GM21528 (cell line): Measurements from ENCODE around the gene LCK.

Experiments used
- ATAC-seq: cut with Tn5 transposase; IDR thresholded peaks from one replicate; pipeline ENCODE4 v1.9.1; 2021; ENCODE audit warnings: mild to moderate bottlenecking, moderate library complexity; ENCODE audit not compliant: unreplicated experiment, low FRiP score

The LCK gene

DNA sequence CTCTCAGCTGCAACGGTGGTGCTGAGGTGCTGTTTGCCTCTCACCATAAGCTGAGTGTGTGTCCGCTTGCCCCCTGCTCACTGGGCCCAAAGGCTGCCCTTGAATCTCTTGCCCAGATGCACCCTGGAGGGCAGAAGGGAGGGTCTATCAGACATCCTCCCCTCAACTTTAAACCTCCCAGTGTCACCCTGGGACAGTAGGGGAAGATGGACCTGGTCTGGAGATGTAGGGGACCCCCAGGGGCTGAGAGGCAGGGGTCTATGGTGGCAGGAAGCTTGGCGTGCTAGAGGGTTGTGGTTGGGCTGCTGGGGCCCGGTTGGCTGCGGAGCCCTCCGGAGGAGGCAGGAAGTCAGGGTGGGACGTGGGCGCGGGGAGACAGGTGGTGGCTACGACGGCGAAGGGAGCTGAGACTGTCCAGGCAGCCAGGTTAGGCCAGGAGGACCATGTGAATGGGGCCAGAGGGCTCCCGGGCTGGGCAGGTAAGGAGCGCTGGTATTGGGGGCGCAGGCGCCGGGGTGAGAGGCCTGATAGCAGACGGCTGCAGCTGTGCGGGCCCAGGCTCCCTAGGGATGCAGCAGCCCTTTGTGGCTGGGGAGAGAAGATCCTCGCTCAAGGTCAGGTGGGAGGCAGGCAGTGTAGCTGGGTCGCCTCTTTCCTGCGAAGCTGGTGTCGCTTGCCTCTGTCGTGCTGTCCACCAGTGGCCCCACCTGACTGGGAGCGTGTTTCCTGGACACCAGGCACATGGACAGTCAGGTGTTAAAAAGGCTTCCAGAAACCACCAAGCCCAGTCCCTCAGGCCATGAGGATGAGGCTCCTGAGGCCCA, at the start of gene LCK:
TSS of gene LCK (plus strand) at position 373 of the 824 bp plus-strand sequence. CDS start 23,065 bp downstream, outside the sequence.
- ATAC-seq, result peak; percentile 31

DNA sequence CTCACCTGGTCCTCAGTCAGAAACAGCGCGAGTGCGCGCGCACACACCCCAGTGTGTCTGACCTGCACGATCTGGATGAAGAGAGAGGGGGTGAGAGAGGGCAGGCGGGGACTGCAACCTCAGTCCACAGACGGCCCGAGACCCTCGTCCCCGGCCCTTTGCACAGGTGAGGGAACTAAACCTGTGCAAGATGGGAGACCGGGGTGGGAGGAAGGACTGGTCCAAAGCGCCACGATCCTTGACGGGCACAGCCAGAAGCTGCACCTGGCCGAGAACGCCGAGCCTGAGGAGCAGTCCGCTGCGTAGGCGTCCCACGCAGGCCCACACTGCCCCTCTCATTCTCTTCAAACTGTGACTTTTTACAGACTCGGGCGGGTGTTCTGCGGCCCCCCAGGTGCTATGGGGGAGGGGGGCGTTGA, 46.1 kb upstream of the LCK start:
- ATAC-seq, result no peak

DNA sequence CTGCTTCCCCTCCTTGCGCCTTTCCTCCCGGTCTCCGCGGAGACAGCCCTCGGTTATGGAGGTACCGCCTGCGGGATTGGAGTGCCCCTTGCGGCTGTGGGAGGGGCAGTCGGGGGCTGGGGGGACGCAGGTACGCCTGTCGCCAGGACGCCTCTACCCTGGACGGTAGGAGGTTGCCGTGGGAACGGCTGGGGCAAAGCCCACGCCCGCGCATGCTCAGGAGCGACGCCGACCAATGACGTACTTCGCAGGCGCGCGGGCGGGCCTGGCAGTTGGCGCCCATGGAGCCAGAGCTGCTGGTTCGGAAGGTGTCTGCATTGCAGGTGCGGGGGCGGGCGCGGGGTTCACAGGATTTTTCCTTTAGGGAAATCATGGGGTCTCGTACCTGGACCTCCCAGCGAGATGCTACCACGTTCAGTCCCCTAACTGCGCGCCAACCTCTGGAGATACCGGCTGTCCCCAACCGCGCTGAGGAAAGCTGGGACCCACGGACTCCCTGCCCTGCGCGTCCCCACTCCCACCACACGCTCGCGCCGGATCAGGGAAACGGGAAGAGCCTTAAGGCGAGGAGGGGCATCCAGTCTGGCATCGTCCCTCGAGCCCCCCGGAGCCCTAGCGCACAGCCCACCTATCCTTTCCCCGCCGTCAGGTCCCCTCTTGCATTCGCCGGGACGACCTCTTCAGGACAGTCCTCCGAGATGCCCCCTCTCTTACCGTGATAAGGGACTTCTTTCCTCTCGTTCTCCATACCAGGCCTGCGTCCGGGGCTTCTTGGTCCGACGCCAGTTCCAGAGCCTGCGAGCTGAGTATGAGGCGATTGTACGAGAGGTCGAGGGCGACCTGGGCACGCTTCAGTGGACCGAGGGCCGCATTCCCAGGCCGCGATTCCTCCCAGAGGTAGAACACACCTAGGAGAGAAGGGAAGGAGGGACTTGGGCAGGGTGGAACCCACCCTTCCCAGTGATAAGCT, 45.4 kb upstream of the LCK start, which contains the start of gene IQCC:
TSS of gene IQCC (plus strand) at position 271 of the 970 bp plus-strand sequence. CDS start at position 282, 11 bp downstream.
- no peak for ATAC-seq

- ATAC-seq, result no peak
These were observed 42.6 kb upstream of the LCK start for GRCh38 chr1:32208469-32208868.

- no peak for ATAC-seq
These were observed 42.2 kb upstream of the LCK start, which contains the start of gene DCDC2B for GRCh38 chr1:32208891-32209328. Gene DCDC2B (plus strand): TSS chr1:32209089. CDS start chr1:32209094, 5 bp downstream.

DNA sequence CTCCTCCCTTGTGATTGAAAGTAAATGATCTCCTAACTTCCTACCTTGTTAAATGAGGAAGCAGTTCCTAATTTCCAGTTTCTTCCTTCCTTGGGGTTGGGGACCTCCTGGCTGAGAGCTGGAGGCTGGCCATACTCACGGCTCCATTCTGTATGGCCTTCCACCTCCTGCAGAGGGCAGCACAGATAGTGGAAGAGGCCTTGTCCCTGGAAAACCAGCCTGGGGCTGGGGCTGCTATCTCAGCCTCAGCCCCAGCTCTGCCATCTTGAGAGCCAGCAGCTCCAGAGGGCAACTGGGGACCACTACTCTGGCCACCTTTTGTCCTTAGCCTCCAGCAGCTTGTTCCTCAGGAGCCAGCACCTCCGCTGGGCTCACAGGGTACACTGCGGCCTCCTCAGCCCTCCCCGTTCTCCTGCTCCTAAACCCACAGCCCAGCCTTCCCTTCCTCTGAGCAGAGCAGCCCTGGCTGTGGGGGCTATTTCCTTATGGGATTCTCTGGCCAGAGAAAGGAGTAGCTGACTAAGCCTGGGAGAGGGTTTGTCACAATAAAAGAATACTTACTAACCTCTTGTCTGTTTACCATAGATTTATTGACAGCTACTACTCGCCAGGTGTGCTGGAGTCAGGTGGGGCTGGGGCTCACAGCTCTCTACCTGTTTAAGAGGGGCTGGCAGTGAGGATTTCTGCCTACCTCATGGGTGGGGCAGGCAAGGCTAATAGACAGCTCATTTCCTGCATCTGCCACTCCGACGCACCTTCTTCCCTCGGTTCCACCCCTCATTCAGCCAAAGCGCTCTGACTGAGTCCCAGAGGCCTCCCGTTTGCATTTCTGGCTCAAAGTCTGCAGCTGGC, 35.2 kb upstream of the LCK start:
- no peak for ATAC-seq

DNA sequence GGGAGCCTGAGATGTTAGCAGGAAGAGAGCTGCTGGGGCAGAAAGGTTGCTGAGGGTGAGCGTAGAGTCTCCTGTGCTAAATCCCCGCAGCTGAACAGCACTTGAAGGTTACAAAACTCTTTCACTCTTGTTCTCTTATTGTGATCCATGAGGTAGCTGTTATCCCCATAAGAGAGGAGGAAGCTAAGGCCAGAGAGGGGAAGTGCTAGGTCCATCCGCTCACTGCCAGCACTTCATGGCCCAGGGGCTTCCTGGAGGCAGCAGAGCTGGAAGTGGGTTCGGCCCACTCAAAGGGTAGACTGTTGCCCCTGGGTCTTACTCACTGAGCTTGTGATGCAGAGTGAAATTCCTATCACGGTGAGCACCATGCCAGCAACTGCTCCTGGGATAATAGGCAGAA, 34.5 kb upstream of the LCK start:
- no peak for ATAC-seq

DNA sequence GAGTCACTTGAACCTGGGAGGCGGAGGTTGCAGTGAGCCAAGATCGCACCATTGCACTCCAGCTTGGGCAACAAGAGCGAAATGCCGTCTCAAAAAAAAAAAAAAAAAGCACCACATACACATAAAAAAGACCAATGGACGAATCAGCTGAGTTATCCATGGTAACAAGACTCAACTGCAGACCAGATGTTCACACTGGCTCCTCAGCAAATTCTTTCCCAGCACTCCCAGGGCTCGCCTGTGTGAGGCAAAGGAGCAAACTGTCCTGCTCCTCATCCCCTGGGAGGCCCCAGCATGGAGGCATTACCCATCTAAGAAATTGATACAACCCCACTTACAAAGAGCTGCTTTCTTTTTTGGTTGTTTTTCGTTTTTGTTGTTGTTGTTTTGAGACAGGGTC, 32.0 kb upstream of the LCK start:
- ATAC-seq, result no peak

GRCh38 chr1:32220746-32221580, 30.1 kb upstream of the LCK start:
- no peak for ATAC-seq

GRCh38 chr1:32221581-32221979, 29.5 kb upstream of the LCK start:
- ATAC-seq, result no peak

DNA sequence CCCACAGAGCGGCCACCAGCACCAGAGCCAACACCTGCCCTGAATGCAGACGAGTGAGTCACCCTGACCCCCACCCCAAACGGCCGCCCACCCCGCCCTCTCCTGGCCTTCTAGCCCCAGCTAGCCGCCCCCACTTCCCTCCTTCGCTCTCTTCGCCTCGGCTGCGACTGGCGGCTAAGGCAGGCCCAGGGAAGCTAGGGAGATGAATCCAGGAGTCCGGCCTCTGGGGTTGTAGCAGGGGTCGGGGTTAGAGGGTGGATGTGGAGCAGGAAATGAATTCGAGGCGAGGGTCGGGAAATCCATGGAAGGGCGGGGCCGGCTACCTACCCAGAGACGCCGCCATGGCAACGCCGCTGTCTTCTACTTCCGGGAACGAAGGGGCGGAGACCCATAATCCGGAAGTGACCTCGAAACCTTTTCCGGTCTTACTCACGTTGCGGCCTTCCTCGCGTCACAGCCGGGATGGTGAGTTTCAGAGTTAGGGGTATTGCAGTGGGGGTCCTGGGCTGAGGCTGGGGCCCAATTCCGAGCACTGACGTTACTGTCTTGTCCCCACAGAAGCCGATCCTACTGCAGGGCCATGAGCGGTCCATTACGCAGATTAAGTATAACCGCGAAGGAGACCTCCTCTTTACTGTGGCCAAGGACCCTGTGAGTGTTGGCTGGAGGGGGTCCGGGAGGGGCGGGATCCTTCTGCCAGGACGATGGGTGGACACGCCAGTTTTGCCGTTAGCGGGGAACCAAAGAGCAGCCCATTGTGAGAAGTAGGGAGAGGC, 28.9 kb upstream of the LCK start, which contains the start of the genes EIF3I and TMEM234:
TSS of gene EIF3I (plus strand) at position 428 of the 776 bp plus-strand sequence. CDS start at position 463, 35 bp downstream.
TSS of gene TMEM234 (minus strand) at position 374 of the 776 bp plus-strand sequence. CDS start at position 343, 31 bp downstream.
- peak; percentile 88 for ATAC-seq

DNA sequence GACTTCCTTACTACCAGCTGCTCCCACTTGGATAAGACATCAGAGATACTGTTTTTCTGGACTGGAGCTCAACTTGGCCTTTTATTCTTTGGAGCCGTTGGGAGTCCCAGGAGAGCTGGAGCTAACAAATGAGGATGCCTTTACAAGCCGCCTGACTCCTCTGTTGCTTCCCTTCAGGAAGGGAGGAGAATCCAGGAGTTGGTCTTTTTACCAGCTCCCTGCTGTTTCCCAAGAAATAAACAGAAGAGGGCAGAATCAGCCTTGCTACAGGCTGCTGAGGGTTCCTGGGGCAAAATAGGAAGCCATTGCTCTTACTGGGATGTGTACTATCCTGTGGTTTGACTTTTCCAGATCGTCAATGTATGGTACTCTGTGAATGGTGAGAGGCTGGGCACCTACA, 27.4 kb upstream of the LCK start:
- ATAC-seq, result no peak

DNA sequence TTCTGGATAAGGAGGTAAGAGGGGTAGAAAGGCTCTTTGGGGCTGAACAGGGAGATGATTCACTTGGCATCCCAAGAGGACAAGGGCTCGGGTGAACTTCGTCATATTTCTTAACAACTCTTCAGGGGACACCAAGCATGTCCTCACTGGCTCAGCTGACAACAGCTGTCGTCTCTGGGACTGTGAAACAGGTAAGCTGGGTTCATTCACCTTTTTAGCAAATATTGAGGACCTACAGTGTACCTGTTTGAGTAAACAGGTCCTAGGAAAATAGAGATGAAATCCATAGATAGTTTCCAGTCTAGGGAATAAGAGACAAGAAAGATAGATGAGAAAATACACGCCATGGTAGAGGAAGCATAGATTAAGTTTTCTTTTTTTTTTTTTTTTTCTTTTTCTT, 26.8 kb upstream of the LCK start:
- no peak for ATAC-seq

GRCh38 chr1:32228771-32229170, 22.3 kb upstream of the LCK start:
- no peak for ATAC-seq

DNA sequence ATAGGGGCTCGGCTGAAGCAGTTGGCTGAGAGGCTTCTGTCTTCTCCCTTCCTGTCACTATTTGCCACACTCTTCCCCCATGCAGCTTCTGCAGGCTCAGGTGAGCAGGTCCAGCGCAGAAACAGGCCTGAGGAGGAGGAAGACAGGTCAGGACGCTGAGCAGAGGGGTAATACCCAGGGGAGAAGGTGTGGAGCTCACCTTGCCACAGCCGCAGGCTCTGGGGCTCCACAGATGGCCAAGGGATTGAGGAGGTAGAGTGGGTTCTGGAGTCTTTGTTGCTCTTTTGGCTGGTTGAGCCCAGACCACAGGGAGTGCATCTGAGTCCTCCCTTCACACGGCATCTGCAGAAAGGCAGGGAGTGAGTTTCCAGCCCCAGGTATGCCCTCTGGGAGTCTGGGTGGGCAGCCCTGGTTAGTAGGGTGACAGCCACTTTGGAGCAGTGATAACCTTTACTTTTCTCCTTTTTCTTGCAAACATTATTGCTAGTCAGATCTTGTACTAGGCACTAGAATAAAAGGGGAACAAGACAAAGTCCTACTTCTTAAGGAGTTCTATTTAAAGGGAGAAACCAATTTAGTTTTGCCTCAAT, 19.1 kb upstream of the LCK start:
- ATAC-seq, result no peak

DNA sequence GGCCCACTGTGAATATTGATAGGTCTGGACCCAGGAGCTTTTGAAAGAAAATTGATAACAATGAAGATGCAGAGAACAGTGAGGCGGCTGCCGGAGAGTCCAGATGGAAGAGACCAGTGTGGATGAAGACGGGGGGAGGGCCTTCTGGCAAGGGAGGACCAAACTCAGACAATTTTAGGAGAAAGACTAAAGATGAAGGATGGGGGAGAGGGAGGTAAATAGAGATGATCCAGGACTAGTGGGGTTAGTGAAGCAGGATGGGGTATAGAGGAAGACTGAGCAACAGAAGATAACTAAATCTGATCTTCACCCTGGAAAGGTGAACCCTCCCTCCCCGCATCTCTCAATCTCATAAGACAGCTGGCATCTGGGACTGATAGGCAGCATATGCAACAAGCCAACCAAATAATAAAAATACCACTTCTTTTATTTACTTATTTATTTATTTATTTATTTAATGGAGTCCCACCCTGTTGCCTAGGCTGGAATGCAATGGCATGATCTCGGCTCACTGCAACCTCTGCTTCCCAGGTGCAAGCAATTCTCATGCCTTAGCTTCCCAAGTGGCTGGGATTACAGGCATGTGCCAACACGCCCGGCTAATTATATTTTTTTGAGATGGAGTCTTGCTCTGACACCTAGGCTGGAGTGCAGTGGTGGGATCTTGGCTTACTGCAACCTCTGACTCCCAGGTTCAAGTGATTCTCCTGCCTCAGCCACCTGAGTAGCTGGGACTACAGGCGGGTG, 18.3 kb upstream of the LCK start:
- no peak for ATAC-seq

- ATAC-seq, result no peak
These were observed 16.3 kb upstream of the LCK start for GRCh38 chr1:32234792-32235191.
